HCT116 (cell line): ENCODE results near the gene ACRBP. TPM values are rescaled to one million over a fixed set of nuclear protein-coding genes. Genes with fewer than 3 reads are reported as not detected.

Experiments
- ATAC-seq: fragments of 200-7000 bp; cut with Tn5 transposase; 2 replicates; pipeline ENCODE4 v1.9.1; 2020; ENCODE audit warnings: mild to moderate bottlenecking, moderate library complexity
- BruUV-seq: library from RNA; stranded (reverse); fragments of 400-500 nt; replicated peaks from 2 replicates; lab custom pipeline; 2021; lab: Mats Ljungman, UMichigan
- CTCF ChIA-PET: fragments of 300-600 bp; sonication (Branson Sonifier 250); formaldehyde crosslinking; loops from one replicate; lab custom pipeline; 2021; ENCODE audit warnings: antibody characterized with exemption; lab: Charles Lee
- POLR2A ChIA-PET: fragments of 300-600, 350-600 bp; sonication (Branson Sonifier 250); formaldehyde crosslinking; loops from one replicate; lab custom pipeline; 2021; ENCODE audit warnings: antibody characterized with exemption; lab: Charles Lee
- RAD21 ChIA-PET, 2 experiments: fragments of 300-600 bp; sonication (Branson Sonifier 250); formaldehyde crosslinking; loops; one replicate each; lab custom pipeline; 2023; ENCODE audit warnings: low total read pairs in 2 of 2; ENCODE audit not compliant: uncharacterized antibody in 2 of 2, unreplicated experiment in 2 of 2, low non-redundant PET in 1 of 2; lab: Charles Lee
- DNase-seq: peaks from one replicate; pipeline ENCODE4 v3.0.0-alpha.2; 2010; ENCODE audit warnings: low read depth, low spot score
- H2AFZ ChIP-seq: fragments of 200-600 bp; shearing (Covaris generic), sonication (generic); 2 replicates; pipeline ENCODE4 v1.6.1; 2017; ENCODE audit warnings: low read depth, mixed run types, mixed read lengths, antibody characterized with exemption, low read length; ENCODE audit not compliant: poor library complexity, severe bottlenecking
- H3K27ac ChIP-seq: 2 replicates; pipeline ENCODE4 v1.5.1; 2012; ENCODE audit warnings: low read depth, low read length
- H3K27me3 ChIP-seq: fragments of 200-600 bp; sonication (generic); 2 replicates; pipeline ENCODE4 v1.6.1; 2016; ENCODE audit warnings: mixed run types, low read length, mixed read lengths; ENCODE audit not compliant: insufficient read depth
- H3K36me3 ChIP-seq, 2 experiments: fragments of 200-500 bp in 1 of 2; fragments of 200-600 bp in 1 of 2; sonication (Bioruptor generic) in 1 of 2; sonication (generic) in 1 of 2; 2 replicates each; pipeline versions ENCODE4 v1.5.1 to v1.6.1; 2014 to 2016; ENCODE audit warnings: low read length in 2 of 2, inconsistent platforms in 1 of 2, mixed read lengths in 1 of 2, mixed run types in 1 of 2; ENCODE audit not compliant: insufficient read depth in 2 of 2, control insufficient read depth in 1 of 2
- H3K4me1 ChIP-seq, 2 experiments: fragments of 200-600 bp in 1 of 2; sonication (generic) in 1 of 2; 2 replicates each; pipeline versions ENCODE4 v1.5.1 to v1.6.1; 2012 to 2017; ENCODE audit warnings: low read length in 2 of 2, inconsistent platforms in 1 of 2, mild to moderate bottlenecking in 1 of 2, mixed read lengths in 1 of 2, mixed run types in 1 of 2, moderate library complexity in 1 of 2; ENCODE audit not compliant: insufficient read depth in 2 of 2, control insufficient read depth in 1 of 2
- H3K4me2 ChIP-seq: fragments of 200-600 bp; sonication (generic); 2 replicates; pipeline ENCODE4 v1.6.1; 2017; ENCODE audit warnings: mixed run types, low read length, mixed read lengths
- H3K4me3 ChIP-seq, 2 experiments: fragments of 200-600 bp in 1 of 2; sonication (generic) in 1 of 2; replicated peaks in 1 of 2; 2 replicates each; pipeline ENCODE4 v1.5.1; 2011 to 2016; ENCODE audit warnings: low read length in 2 of 2, control low read depth in 1 of 2, low read depth in 1 of 2, mild to moderate bottlenecking in 1 of 2, mixed read lengths in 1 of 2, mixed run types in 1 of 2
- H3K79me2 ChIP-seq: fragments of 200-600 bp; sonication (generic); 2 replicates; pipeline ENCODE4 v1.6.1; 2017; ENCODE audit warnings: mild to moderate bottlenecking, mixed run types, low read length, moderate library complexity, mixed read lengths; ENCODE audit not compliant: insufficient read depth
- H3K9ac ChIP-seq: fragments of 200-600 bp; sonication (generic); 2 replicates; pipeline ENCODE4 v1.6.1; 2016; ENCODE audit warnings: low read length, mixed read lengths
- H3K9me2 ChIP-seq: fragments of 200-600 bp; sonication (generic), shearing (Covaris generic); 2 replicates; pipeline ENCODE4 v1.6.1; 2017; ENCODE audit warnings: mixed run types, mild to moderate bottlenecking, moderate library complexity; ENCODE audit not compliant: insufficient read depth
- H3K9me3 ChIP-seq, 2 experiments: fragments of 200-500 bp in 1 of 2; fragments of 200-600 bp in 1 of 2; sonication (Bioruptor generic) in 1 of 2; sonication (generic) in 1 of 2; 2 replicates each; pipeline ENCODE4 v1.6.1; 2014 to 2017; ENCODE audit warnings: low read length in 2 of 2, mixed read lengths in 2 of 2, inconsistent platforms in 1 of 2, low read depth in 1 of 2, mild to moderate bottlenecking in 1 of 2, mixed run types in 1 of 2, moderate library complexity in 1 of 2; ENCODE audit not compliant: control insufficient read depth in 1 of 2, insufficient read depth in 1 of 2
- H4K20me1 ChIP-seq: fragments of 200-600 bp; sonication (generic), shearing (Covaris generic); 2 replicates; pipeline ENCODE4 v1.6.1; 2017; ENCODE audit warnings: mixed run types, mild to moderate bottlenecking, moderate library complexity; ENCODE audit not compliant: insufficient read depth
- CBX3 ChIP-seq: IDR thresholded peaks from 2 replicates; pipeline ENCODE4 v1.6.1; 2012; ENCODE audit warnings: low read depth
- EGR1 ChIP-seq: IDR thresholded peaks from 2 replicates; pipeline ENCODE4 v1.6.1; 2012; ENCODE audit warnings: low read depth
- REST ChIP-seq: IDR thresholded peaks from 2 replicates; pipeline ENCODE4 v1.6.1; 2012; ENCODE audit warnings: low read depth
- SIN3A ChIP-seq: IDR thresholded peaks from 2 replicates; pipeline ENCODE4 v1.6.1; 2012; ENCODE audit warnings: low read depth
- ZBTB33 ChIP-seq: IDR thresholded peaks from 2 replicates; pipeline ENCODE4 v1.6.1; 2011; ENCODE audit warnings: mild to moderate bottlenecking, low read length, moderate library complexity; ENCODE audit not compliant: insufficient replicate concordance; ENCODE audit errors: extremely low read depth
- intact Hi-C: fragments of 100-400 bp; cut with micrococcal nuclease; formaldehyde crosslinking; loops from 2 replicates; pipeline ENCODE4 v1.10.0; 2022
- total RNA-seq: library from RNA; stranded (reverse); gene quantifications from one replicate; pipeline ENCODE4 v1.2.1, GENCODE V29; 2021; ENCODE audit not compliant: unreplicated experiment

The ACRBP gene
- total RNA-seq, 1 experiment from 2014 or later, result 1.0 TPM

- RAD21 ChIA-PET, result interaction anchor here in 1 of 2 experiments (0.6 kb wide), 1 partner anchor 151 kb away, joined by 3 read pairs; no protein-coding TSS in a partner anchor
- no peak overlapping the region for H3K9ac ChIP-seq
- CTCF ChIA-PET, result no interaction called here
- no peak for TF ChIP-seq EGR1
- no peak for TF ChIP-seq ZBTB33
- TF ChIP-seq REST, result no peak
- TF ChIP-seq CBX3, result no peak
- no peak for TF ChIP-seq SIN3A
- no peaks in the 10 kb centered on the region for H3K9me3 ChIP-seq
- no peaks in the 10 kb centered on the region for H3K36me3 ChIP-seq
- H3K4me3 ChIP-seq, result no peak overlapping the region
- DNase-seq (no peak), ATAC-seq (no peak)
- intact Hi-C loops, result no loop called here
- no peaks in the 10 kb centered on the region for H4K20me1 ChIP-seq
- H2AFZ ChIP-seq, result no peak overlapping the region
- H3K4me2 ChIP-seq, result no peak overlapping the region
- no TSS peak for BruUV-seq
- H3K27me3 ChIP-seq, result no peaks in the 10 kb centered on the region
- H3K4me1 ChIP-seq, result peaks cover 10 to 15% of the 10 kb centered on the region in 2 experiments; a peak in 3 of 4 replicates
- H3K27ac ChIP-seq, result no peak overlapping the region
- no peaks in the 10 kb centered on the region for H3K9me2 ChIP-seq
- POLR2A ChIA-PET, result no interaction called here
- no peaks in the 10 kb centered on the region for H3K79me2 ChIP-seq
These were observed 19.6 kb downstream of the ACRBP start for GRCh38 chr12:6627616-6628015.
